K562 (cell line): ENCODE measurements around the gene SAT1. TPM values are rescaled to one million over a fixed set of nuclear protein-coding genes. Genes with fewer than 3 reads are reported as not detected.

Experiments used
- AFF1 ChIP-seq, 2 experiments: fragments of 450-650 bp; IDR thresholded peaks; 2 replicates each; pipeline ENCODE4 v1.6.1; 2018; ENCODE audit warnings: mild to moderate bottlenecking in 2 of 2, low read depth in 1 of 2; ENCODE audit not compliant: partially characterized antibody in 2 of 2
- ETV1 ChIP-seq: fragments of 450-650 bp; conservative IDR thresholded peaks from 2 replicates; pipeline ENCODE4 v1.6.1; 2016; ENCODE audit warnings: missing genetic modification characterization, control low read depth, low read depth, missing compliant biosample characterization
- HDAC8 ChIP-seq: fragments of 450-650 bp; IDR thresholded peaks from 2 replicates; pipeline ENCODE4 v1.6.1; 2016; ENCODE audit warnings: mild to moderate bottlenecking, missing genetic modification characterization, moderate library complexity, missing compliant biosample characterization
- HSF4 ChIP-seq: fragments of 250-450 bp; sonication (Bioruptor Pico); IDR thresholded peaks from 2 replicates; pipeline ENCODE4 v2.1.2; 2022; ENCODE audit warnings: mild to moderate bottlenecking, moderate library complexity, borderline replicate concordance
- ID3 ChIP-seq, 2 experiments: fragments of 250-450 bp in 1 of 2; fragments of 450-650 bp in 1 of 2; sonication (Bioruptor Pico) in 1 of 2; IDR thresholded peaks; 2 replicates each; pipeline versions ENCODE4 v1.6.1 to v1.8.0; 2016 to 2021; ENCODE audit warnings: mild to moderate bottlenecking in 2 of 2, moderate library complexity in 2 of 2, missing compliant biosample characterization in 1 of 2, missing genetic modification characterization in 1 of 2
- KAT7 ChIP-seq: sonication (generic); formaldehyde crosslinking; IDR thresholded peaks from 2 replicates; pipeline ENCODE4 v1.8.0; 2022; ENCODE audit warnings: missing genetic modification reagents, mild to moderate bottlenecking, borderline replicate concordance
- polyA plus RNA-seq, 8 experiments: library from polyadenylated mRNA; depleted of rRNA in 4 of 8; stranded (reverse) in 5 of 8; unstranded in 3 of 8; fragments of >200 nt; fragmentation: Nextera tagmentation in 2 of 8; fragmentation: Illumina TruSeq in 1 of 8; extraction: Ambion mirVana in 2 of 8; extraction: Trizol in 1 of 8; gene quantifications; 2 replicates each; pipeline versions ENCODE4 v1.2.1 to v1.2.3, GENCODE V29; 2011 to 2014; ENCODE audit warnings: inconsistent platforms in 1 of 8, missing spikeins in 1 of 8
- total RNA-seq, 7 experiments: library from RNA; depleted of rRNA in 6 of 7; stranded (reverse); fragments of >200 nt in 6 of 7; fragmentation: Illumina TruSeq in 2 of 7; extraction: Trizol in 2 of 7; gene quantifications; 2 replicates each; pipeline versions ENCODE4 v1.2.1 to v1.2.3, GENCODE V29; 2011 to 2021; ENCODE audit warnings: low replicate concordance in 1 of 7

SAT1 gene
- total and polyA plus RNA-seq, 9 of the 15 experiments (the other 6 are each of a cell fraction or from before 2014, with no cell fraction given), result 47.4 to 194 (median 74.1) TPM

GRCh38 chrX:23792861-23793553 lies 10.0 kb downstream of the SAT1 start (continued):
- TF ChIP-seq KAT7 (no peak), AFF1 (IDR thresholded peaks at IDR 0.05; ENCODE audit: low read depth in 1 of 2, partially characterized antibody in 2 of 2) (no peak), HSF4 (CRISPR knock-in tag) (no peak), HDAC8 (tag) (no peak), ID3 (CRISPR knock-in tag; IDR thresholded peaks at IDR 0.05) (no peak), ID3 (tag; IDR thresholded peaks at IDR 0.05) (no peak), ETV1 (tag) (no peak)
- TF ChIP-seq, all 486 proteins: peak for 0
